HepG2 (cell line): ENCODE measurements around the gene GIPC3. TPM values are rescaled to one million over a fixed set of nuclear protein-coding genes. Genes with fewer than 3 reads are reported as not detected.
A peak's percentile ranks its signal among the peaks of the same experiment; 100 is the strongest.

Experiments
- ATAC-seq: fragments of 200-7000 bp; cut with Tn5 transposase; 3 replicates; pipeline ENCODE4 v1.9.1; 2020; ENCODE audit warnings: mild to moderate bottlenecking, moderate library complexity
- BruUV-seq: library from RNA; stranded (reverse); fragments of 400-500 nt; replicated peaks from 2 replicates; lab custom pipeline; 2021; lab: Mats Ljungman, UMichigan
- CTCF ChIA-PET: fragments of 300-600 bp; formaldehyde crosslinking; extraction: SDS; loops from one replicate; lab custom pipeline; 2021; ENCODE audit warnings: low total read pairs, inconsistent platforms, low intra/inter-chr PET ratio; lab: Yijun Ruan, JAX
- POLR2A ChIA-PET: fragments of 350-600 bp; sonication (Branson Sonifier 250); formaldehyde crosslinking; loops from one replicate; lab custom pipeline; 2020; ENCODE audit warnings: antibody characterized with exemption, inconsistent platforms; lab: Yijun Ruan, JAX
- DNase-seq: peaks from one replicate; pipeline ENCODE4 v3.0.0-alpha.2; 2015; ENCODE audit warnings: low spot score
- FAIRE-seq: peaks from 3 replicates; lab custom pipeline; 2011; peaks lifted over from hg19 to GRCh38; lab: Jason Lieb, UNC
- H2AFZ ChIP-seq: one replicate; pipeline ENCODE4 v1.6.1; 2011; ENCODE audit warnings: low read length, inconsistent platforms
- H3K27ac ChIP-seq: fragments of 300-600 bp; 3 replicates; pipeline ENCODE4 v1.8.0; 2011; ENCODE audit warnings: mixed run types, mild to moderate bottlenecking, mixed read lengths, low read length, inconsistent platforms; ENCODE audit not compliant: insufficient read depth; ENCODE audit errors: extremely low read length
- H3K27me3 ChIP-seq, 2 experiments: fragments of 200-600 bp in 1 of 2; 2 replicates in 1 of 2; 3 replicates in 1 of 2; pipeline versions ENCODE4 v1.6.0 to v1.8.0; 2011; ENCODE audit warnings: low read length in 2 of 2, mild to moderate bottlenecking in 2 of 2, moderate library complexity in 2 of 2, inconsistent platforms in 1 of 2; ENCODE audit not compliant: insufficient read depth in 2 of 2, control insufficient read depth in 1 of 2
- H3K36me3 ChIP-seq, 2 experiments: fragments of 200-600 bp in 1 of 2; replicated peaks in 1 of 2; 2 replicates in 1 of 2; 3 replicates in 1 of 2; pipeline versions ENCODE4 v1.5.1 to v1.8.0; 2011; ENCODE audit warnings: low read length in 2 of 2, inconsistent platforms in 1 of 2; ENCODE audit not compliant: insufficient read depth in 2 of 2, control insufficient read depth in 1 of 2
- H3K4me1 ChIP-seq: 2 replicates; pipeline ENCODE4 v1.5.1; 2012; ENCODE audit warnings: low read length, inconsistent platforms; ENCODE audit not compliant: insufficient read depth
- H3K4me2 ChIP-seq: 2 replicates; pipeline ENCODE4 v1.6.0; 2011; ENCODE audit warnings: low read depth, low read length, inconsistent platforms
- H3K4me3 ChIP-seq, 3 experiments: fragments of 200-600 bp in 1 of 3; sonication (generic), shearing (Covaris generic) in 1 of 3; replicated peaks in 1 of 3; 2 replicates each; pipeline ENCODE4 v1.5.1; 2011 to 2016; ENCODE audit warnings: low read length in 3 of 3, inconsistent platforms in 2 of 3, low read depth in 2 of 3, mild to moderate bottlenecking in 2 of 3, control low read depth in 1 of 3, mixed read lengths in 1 of 3; ENCODE audit not compliant: insufficient read depth in 1 of 3
- H3K79me2 ChIP-seq: one replicate; pipeline ENCODE4 v1.6.1; 2011; ENCODE audit warnings: low read length, inconsistent platforms; ENCODE audit not compliant: insufficient read depth
- H3K9ac ChIP-seq: 2 replicates; pipeline ENCODE4 v1.6.0; 2011; ENCODE audit warnings: mild to moderate bottlenecking, low read depth, low read length, inconsistent platforms; ENCODE audit not compliant: insufficient read depth
- H3K9me3 ChIP-seq: 2 replicates; pipeline ENCODE4 v1.5.1; 2012; ENCODE audit warnings: mild to moderate bottlenecking, low read length
- H4K20me1 ChIP-seq: 2 replicates; pipeline ENCODE4 v1.6.0; 2011; ENCODE audit warnings: inconsistent platforms, mild to moderate bottlenecking, low read length, moderate library complexity; ENCODE audit not compliant: insufficient read depth
- BCL3 ChIP-seq: sonication (generic); formaldehyde crosslinking; IDR thresholded peaks from 2 replicates; pipeline ENCODE4 v1.5.1; 2020; ENCODE audit warnings: mild to moderate bottlenecking, missing genetic modification reagents, moderate library complexity
- MAFG ChIP-seq: sonication (generic); formaldehyde crosslinking; IDR thresholded peaks from 2 replicates; pipeline ENCODE4 v1.5.1; 2020; ENCODE audit warnings: mild to moderate bottlenecking, missing genetic modification reagents
- PLRG1 ChIP-seq: fragments of 450-650 bp; conservative IDR thresholded peaks from 2 replicates; pipeline ENCODE4 v1.6.1; 2016
- TEF ChIP-seq: sonication (generic); formaldehyde crosslinking; IDR thresholded peaks from 2 replicates; pipeline ENCODE4 v1.5.0; 2020; ENCODE audit warnings: missing genetic modification reagents
- ZFP36 ChIP-seq: fragments of 150-350 bp; IDR thresholded peaks from 2 replicates; pipeline ENCODE4 v1.6.1; 2018; ENCODE audit warnings: borderline replicate concordance, low read length, low read depth; ENCODE audit not compliant: partially characterized antibody
- ZNF605 ChIP-seq: sonication (generic); formaldehyde crosslinking; IDR thresholded peaks from 2 replicates; pipeline ENCODE4 v1.8.0; 2022; ENCODE audit warnings: mild to moderate bottlenecking, missing genetic modification reagents
- WGBS: methylation state at CpG from one replicate; pipeline ENCODE4 v1.1.6; 2017; ENCODE audit warnings: low lambda C conversion rate; 5-methylcytosine and 5-hydroxymethylcytosine counted together
- in situ Hi-C: cut with HindIII; loops from 2 replicates; pipeline ENCODE4 v1.10.0; 2017; ENCODE audit warnings: low pct_unique_long_range_greater_than_20kb; ENCODE audit not compliant: extremely low pct_ligation_motif_present
- intact Hi-C: fragments of 100-400 bp; cut with micrococcal nuclease; formaldehyde crosslinking; loops from one replicate; pipeline ENCODE4 v1.10.0; 2022; ENCODE audit not compliant: unreplicated experiment
- polyA plus RNA-seq, 8 experiments: library from polyadenylated mRNA; depleted of rRNA in 3 of 8; stranded (reverse) in 7 of 8; unstranded in 1 of 8; fragments of >200 nt; fragmentation: Illumina TruSeq in 4 of 8; extraction: Trizol in 4 of 8; gene quantifications; 2 replicates each; pipeline versions ENCODE4 v1.2.1 to v1.2.3, GENCODE V29; 2011 to 2016; ENCODE audit warnings: low read depth in 4 of 8, missing spikeins in 1 of 8, mixed read lengths in 1 of 8; ENCODE audit not compliant: insufficient read depth in 1 of 8
- total RNA-seq, 5 experiments: library from RNA; depleted of rRNA; stranded (reverse); fragments of >200 nt; fragmentation: Illumina TruSeq; extraction: Trizol; gene quantifications; 2 replicates each; pipeline ENCODE4 v1.2.3, GENCODE V29; 2016; ENCODE audit warnings: low read depth in 1 of 5

The GIPC3 gene
- total and polyA plus RNA-seq, 2 of the 13 experiments (the other 11 are each of a cell fraction or from before 2014, with no cell fraction given): 0.05 TPM; not detected in 1

GRCh38 chr19:3618811-3619630 lies 33.7 kb downstream of the GIPC3 start:
- Histone ChIP-seq H4K20me1 (no peaks in the 10 kb centered on the region), H3K4me1 (no peaks in the 10 kb centered on the region), H3K9me3 (no peaks in the 10 kb centered on the region), H3K27me3 (no peaks in the 10 kb centered on the region), H3K36me3 (peaks cover 5 to 6% of the 10 kb centered on the region in 2 experiments; a peak in 2 of 5 replicates), H2AFZ (no peak overlapping the region), H3K9ac (no peak overlapping the region), H3K27ac (no peak overlapping the region), H3K79me2 (no peaks in the 10 kb centered on the region), H3K4me2 (no peak overlapping the region), H3K4me3 (no peak overlapping the region)
- intact Hi-C loops: no loop called here
- FAIRE-seq (no peak), ATAC-seq (no peak), DNase-seq (no peak)
- TF ChIP-seq ZFP36: peak; percentile 40
- peak; percentile 1; the same call in 1 of the 2 replicates for TF ChIP-seq MAFG (CRISPR knock-in tag)
- TF ChIP-seq PLRG1: no peak
- 95% methylated on average over 11 of the region's 31 CpGs for WGBS
- in situ Hi-C loops: no loop called here
- CTCF ChIA-PET: interaction anchor here (1.2 kb wide), 1 partner anchor 19 kb away, joined by 5 read pairs; no protein-coding TSS in a partner anchor
- POLR2A ChIA-PET: no interaction called here
- no TSS peak for BruUV-seq

- Histone ChIP-seq H3K4me3 (no peak overlapping the region), H3K9me3 (no peaks in the 10 kb centered on the region), H3K27me3 (no peaks in the 10 kb centered on the region), H3K79me2 (peaks cover 2% of the 10 kb centered on the region), H4K20me1 (no peaks in the 10 kb centered on the region), H3K4me1 (peaks cover 4% of the 10 kb centered on the region; the same call in 1 of the 2 replicates), H3K27ac (no peak overlapping the region), H2AFZ (no peak overlapping the region), H3K9ac (no peak overlapping the region), H3K36me3 (peaks cover 5 to 6% of the 10 kb centered on the region in 2 experiments; a peak in 2 of 5 replicates), H3K4me2 (no peak overlapping the region)
- in situ Hi-C loops: no loop called here
- TF ChIP-seq BCL3 (CRISPR knock-in tag): no peak
- TF ChIP-seq TEF (CRISPR knock-in tag): no peak
- no peak for TF ChIP-seq ZNF605 (CRISPR knock-in tag)
- DNase-seq (no peak), ATAC-seq (no peak), FAIRE-seq (no peak)
- 96% methylated on average over 9 of the region's 17 CpGs for WGBS
- BruUV-seq: no TSS peak
- intact Hi-C loops: no loop called here
- ChIA-PET POLR2A (no interaction called here), CTCF (no interaction called here)
These were observed 34.3 kb downstream of the GIPC3 start for GRCh38 chr19:3619631-3620012.
